Measurements from ENCODE around the gene PSMG4. TPM values are rescaled to one million over a fixed set of nuclear protein-coding genes. Genes with fewer than 3 reads are reported as not detected.

PSMG4 gene
- total RNA-seq, 1 experiment from 2014 or later = 27.0 TPM

GRCh38 chr6:3218266-3218665 is 40.5 kb upstream of the PSMG4 start:
- intact Hi-C loops (cut with micrococcal nuclease; ENCODE audit: unreplicated experiment) (no loop called here), in situ Hi-C loops (cut with HindIII; ENCODE audit: low pct_unique_long_range_greater_than_20kb, low sequenced_read_pairs) (no loop called here)
- CTCF ChIA-PET = no interaction called here
- H3K27ac ChIP-seq (ENCODE audit: low read length) = no peak overlapping the region
- H3K9me3 ChIP-seq (ENCODE audit: control insufficient read depth, insufficient read depth, low read depth, low read length) = no peaks in the 10 kb centered on the region
- H3K4me1 ChIP-seq (ENCODE audit: control insufficient read depth, insufficient read depth, low read length) = no peaks in the 10 kb centered on the region
- POLR2A ChIA-PET = no interaction called here
- ATAC-seq (no peak), DNase-seq (ENCODE audit: low read depth, low spot score) (no peak)
- BruUV-seq (replicated peaks) = no TSS peak
- TF ChIP-seq POLR2AphosphoS5 (IDR thresholded peaks at IDR 0.05; ENCODE audit: low read depth, low read length) (no peak), CTCF (IDR thresholded peaks at IDR 0.05) (no peak), TCF7L2 (IDR thresholded peaks at IDR 0.05; ENCODE audit: low read depth, low read length) (no peak), SIN3A (IDR thresholded peaks at IDR 0.05; ENCODE audit: borderline replicate concordance, insufficient read depth, low read depth, low read length) (no peak), REST (IDR thresholded peaks at IDR 0.05; ENCODE audit: insufficient read depth in 1 of 2, low read depth in 2 of 2, low read length in 1 of 2) (no peak)
- no peak overlapping the region for H3K4me3 ChIP-seq (ENCODE audit: low read depth in 2 of 2, low read length in 2 of 2)
- no peaks in the 10 kb centered on the region for H3K36me3 ChIP-seq (ENCODE audit: control insufficient read depth, insufficient read depth, low read length)
- no peaks in the 10 kb centered on the region; the same call in 1 of the 2 replicates for H3K27me3 ChIP-seq (ENCODE audit: control insufficient read depth, insufficient read depth, low read length)

DNA sequence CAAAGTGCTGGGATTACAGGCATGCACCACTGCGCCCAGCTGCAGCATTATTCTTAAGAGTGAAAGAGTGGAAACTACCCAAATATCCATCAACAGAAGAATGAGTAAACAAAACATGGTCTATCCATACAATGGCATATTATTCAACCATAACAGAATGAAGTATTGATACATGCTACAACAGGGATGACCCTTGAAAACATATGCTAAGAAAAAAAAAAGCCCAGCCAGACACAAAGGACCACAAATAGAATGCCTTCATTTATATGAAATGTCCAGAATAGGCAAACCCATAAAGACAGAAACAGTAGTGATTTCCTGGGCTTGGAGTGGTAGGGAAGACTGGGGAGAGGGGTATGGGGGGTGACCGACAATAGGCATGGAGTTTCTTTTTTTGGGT is 38.4 kb upstream of the PSMG4 start:
- ATAC-seq = no peak
- TF ChIP-seq POLR2AphosphoS5 (IDR thresholded peaks at IDR 0.05; ENCODE audit: low read depth, low read length) = no peak
- TF ChIP-seq TCF7L2 (IDR thresholded peaks at IDR 0.05; ENCODE audit: low read depth, low read length) = no peak
- TF ChIP-seq SIN3A (IDR thresholded peaks at IDR 0.05; ENCODE audit: borderline replicate concordance, insufficient read depth, low read depth, low read length) = no peak
- no peak for TF ChIP-seq REST (IDR thresholded peaks at IDR 0.05; ENCODE audit: insufficient read depth in 1 of 2, low read depth in 2 of 2, low read length in 1 of 2)
- no peak for TF ChIP-seq CTCF (IDR thresholded peaks at IDR 0.05)
- no peaks in the 10 kb centered on the region for H3K9me3 ChIP-seq (ENCODE audit: control insufficient read depth, insufficient read depth, low read depth, low read length)
- CTCF ChIA-PET = no interaction called here
- DNase-seq (ENCODE audit: low read depth, low spot score) = no peak
- H3K4me3 ChIP-seq (ENCODE audit: low read depth in 2 of 2, low read length in 2 of 2) = no peak overlapping the region
- no peaks in the 10 kb centered on the region for H3K36me3 ChIP-seq (ENCODE audit: control insufficient read depth, insufficient read depth, low read length)
- no peaks in the 10 kb centered on the region; the same call in 1 of the 2 replicates for H3K27me3 ChIP-seq (ENCODE audit: control insufficient read depth, insufficient read depth, low read length)
- intact Hi-C loops (cut with micrococcal nuclease; ENCODE audit: unreplicated experiment) = no loop called here
- in situ Hi-C loops (cut with HindIII; ENCODE audit: low pct_unique_long_range_greater_than_20kb, low sequenced_read_pairs) = no loop called here
- BruUV-seq (replicated peaks) = no TSS peak
- POLR2A ChIA-PET = no interaction called here
- no peaks in the 10 kb centered on the region for H3K4me1 ChIP-seq (ENCODE audit: control insufficient read depth, insufficient read depth, low read length)
- H3K27ac ChIP-seq (ENCODE audit: low read length) = no peak overlapping the region
